ENCODE results near the gene FAH. TPM values are rescaled to one million over a fixed set of nuclear protein-coding genes. Genes with fewer than 3 reads are reported as not detected.
A peak's percentile ranks its signal among the peaks of the same experiment; 100 is the strongest.

FAH gene
- total RNA-seq, 1 experiment from 2014 or later: 21.5 TPM

- no peak overlapping the region for H3K9ac ChIP-seq (ENCODE audit: extremely low read depth, insufficient read length, low read length)
- no peak overlapping the region for H3K4me3 Mint-ChIP-seq
Measured at GRCh38 chr15:80210611-80211573, 58.1 kb downstream of the FAH start.

More at GRCh38 chr15:80210611-80211573, 58.1 kb downstream of the FAH start:
- DNase-seq: no peak
- Histone ChIP-seq H3K79me2 (ENCODE audit: insufficient read depth, low read length) (no peaks in the 10 kb centered on the region), H4K8ac (replicated peaks; ENCODE audit: insufficient read length, low read depth, low read length) (no peak overlapping the region), H2BK5ac (ENCODE audit: insufficient read length, low read length) (no peak overlapping the region), H3K18ac (ENCODE audit: insufficient read length, low read depth, low read length) (no peak overlapping the region), H2AK5ac (ENCODE audit: insufficient read length, low read length) (no peak overlapping the region), H3K4me2 (ENCODE audit: insufficient read depth, insufficient read length, low read length) (no peak overlapping the region), H3K4me1 (ENCODE audit: insufficient read depth, low read length) (no peaks in the 10 kb centered on the region), H3K14ac (ENCODE audit: insufficient read depth, low read length) (no peak overlapping the region), H2BK12ac (ENCODE audit: insufficient read length, low read depth, low read length) (no peak overlapping the region), H4K5ac (ENCODE audit: insufficient read length, low read depth, low read length) (no peak overlapping the region), H2BK120ac (ENCODE audit: low read depth, low read length, poor library complexity, severe bottlenecking) (no peak overlapping the region), H3K4ac (ENCODE audit: low read depth, low read length) (no peak overlapping the region), H3K23ac (ENCODE audit: insufficient read length, low read depth, low read length) (no peak overlapping the region), H2BK20ac (ENCODE audit: low read depth, low read length, poor library complexity, severe bottlenecking) (no peak overlapping the region), H3K79me1 (ENCODE audit: insufficient read depth, low read depth, low read length, poor library complexity, severe bottlenecking) (no peaks in the 10 kb centered on the region), H4K91ac (ENCODE audit: insufficient read length, low read depth, low read length) (no peak overlapping the region), H3K56ac (ENCODE audit: insufficient read length, low read depth, low read length) (no peak overlapping the region), H2BK15ac (ENCODE audit: low read depth, low read length) (no peak overlapping the region), H3K27ac (ENCODE audit: insufficient read length, low read depth, low read length) (no peak overlapping the region), H4K20me1 (ENCODE audit: control insufficient read depth, insufficient read depth, insufficient read length) (no peaks in the 10 kb centered on the region), H3K9me3 (ENCODE audit: control insufficient read depth, low read depth, low read length) (no peaks in the 10 kb centered on the region), H3K23me2 (ENCODE audit: insufficient read length, low read depth, low read length, poor library complexity, severe bottlenecking) (no peaks in the 10 kb centered on the region), H3K27me3 (ENCODE audit: insufficient read depth, low read length) (no peaks in the 10 kb centered on the region), H3T11ph (ENCODE audit: low read length) (no peak overlapping the region), H2AFZ (ENCODE audit: low read length) (no peak overlapping the region)
- H3K27ac Mint-ChIP-seq: peak overlapping the region in 2 of 3 experiments; percentile 23 to 51; a peak in 1 of 7 replicates
- no peaks in the 10 kb centered on the region for H3K36me3 Mint-ChIP-seq (ENCODE audit: insufficient read depth in 1 of 3, low read depth in 3 of 3)
- H3K27me3 Mint-ChIP-seq (ENCODE audit: low read depth): no peaks in the 10 kb centered on the region; the same call in 1 of the 2 replicates
- H3K9me3 Mint-ChIP-seq: peaks cover 5 to 7% of the 10 kb centered on the region in 2 experiments
- H3K4me1 Mint-ChIP-seq: peaks cover 22% of the 10 kb centered on the region in 2 experiments
- no CpG with 5 or more reads among the region's 12 CpGs for WGBS (ENCODE audit: extremely low coverage, insufficient read length, low lambda C conversion rate)
- TF ChIP-seq CTCF (conservative IDR thresholded peaks at IDR 0.05): no peak

All from H9 (cell line).